K562 (cell line): ENCODE measurements around the gene IFT172.
A peak's percentile ranks its signal among the peaks of the same experiment; 100 is the strongest.

Source experiments
- ARID3A ChIP-seq: IDR thresholded peaks from 2 replicates; pipeline ENCODE4 v1.6.1; 2012; ENCODE audit warnings: low read depth, low read length, improper control_type of control experiment, borderline replicate concordance
- EZH2 ChIP-seq: IDR thresholded peaks from 2 replicates; pipeline ENCODE4 v1.6.1; 2012; ENCODE audit warnings: low read depth, mild to moderate bottlenecking, inconsistent platforms, low read length, borderline replicate concordance
- JUN ChIP-seq, 2 experiments: sonication (generic) in 1 of 2; formaldehyde crosslinking in 1 of 2; IDR thresholded peaks; 2 replicates each; pipeline versions ENCODE4 v1.6.1 to v1.8.0; 2012 to 2022; ENCODE audit warnings: borderline replicate concordance in 2 of 2, mild to moderate bottlenecking in 2 of 2, improper control_type of control experiment in 1 of 2, low read depth in 1 of 2, low read length in 1 of 2, missing genetic modification reagents in 1 of 2
- MAX ChIP-seq: sonication (generic); formaldehyde crosslinking; IDR thresholded peaks from 2 replicates; pipeline ENCODE4 v1.9.0; 2022; ENCODE audit warnings: mild to moderate bottlenecking, missing genetic modification reagents
- RNF2 ChIP-seq: sonication (generic); IDR thresholded peaks from 2 replicates; pipeline ENCODE4 v1.6.1; 2016
- SIN3A ChIP-seq, 2 experiments: fragments of 150-350 bp in 1 of 2; IDR thresholded peaks; 2 replicates each; pipeline ENCODE4 v1.6.1; 2011 to 2016; ENCODE audit warnings: borderline replicate concordance in 2 of 2, low read depth in 2 of 2, low read length in 2 of 2, mild to moderate bottlenecking in 2 of 2, moderate library complexity in 2 of 2; ENCODE audit not compliant: control insufficient read depth in 1 of 2
- SMAD3 ChIP-seq: fragments of 450-650 bp; formaldehyde crosslinking; conservative IDR thresholded peaks from 2 replicates; pipeline ENCODE4 v1.4.0; 2020; ENCODE audit warnings: mild to moderate bottlenecking
- ZBTB11 ChIP-seq, 3 experiments: fragments of 200-800 bp in 1 of 3; fragments of 250-450 bp in 1 of 3; fragments of 450-650 bp in 1 of 3; sonication (Bioruptor Pico) in 1 of 3; sonication (Bioruptor generic) in 1 of 3; formaldehyde crosslinking in 1 of 3; IDR thresholded peaks; 2 replicates each; pipeline versions ENCODE4 v1.6.1 to v1.8.0; 2016 to 2022; ENCODE audit warnings: mild to moderate bottlenecking in 2 of 3, missing genetic modification characterization in 2 of 3, missing compliant biosample characterization in 1 of 3, moderate library complexity in 1 of 3

GRCh38 chr2:27428213-27428977 is 61.1 kb downstream of the IFT172 start, which contains the start of gene NRBP1:
- TF ChIP-seq SIN3A (IDR thresholded peaks at IDR 0.05; ENCODE audit: borderline replicate concordance in 2 of 2, control insufficient read depth in 1 of 2, low read depth in 2 of 2, low read length in 2 of 2) = peak; percentile 71 to 79
- TF ChIP-seq JUN (IDR thresholded peaks at IDR 0.05; ENCODE audit: borderline replicate concordance, low read depth, low read length) = no peak
- no peak for TF ChIP-seq JUN (CRISPR knock-in tag; IDR thresholded peaks at IDR 0.05; ENCODE audit: borderline replicate concordance)
- no peak for TF ChIP-seq MAX
- TF ChIP-seq RNF2 = no peak
- no peak for TF ChIP-seq EZH2
- peak in 2 of 3 experiments; percentile 60 to 96; a peak in 3 of 6 replicates for TF ChIP-seq ZBTB11 (CRISPR knock-in tag; IDR thresholded peaks at IDR 0.05)
- no peak for TF ChIP-seq SMAD3 (CRISPR knock-in tag)
- no peak for TF ChIP-seq ARID3A
